HUES6 (cell line): Measurements from ENCODE around the gene SNRPD3.

ENCODE experiments used
- H3K27ac ChIP-seq: 2 replicates; pipeline ENCODE4 v1.7.0; 2013; ENCODE audit warnings: low read depth, mild to moderate bottlenecking, low read length, inconsistent platforms
- H3K27me3 ChIP-seq: 2 replicates; pipeline ENCODE4 v1.6.1; 2013; ENCODE audit warnings: low read length; ENCODE audit not compliant: control insufficient read depth, insufficient read depth
- H3K36me3 ChIP-seq: 2 replicates; pipeline ENCODE4 v1.6.1; 2013; ENCODE audit warnings: low read length; ENCODE audit not compliant: control insufficient read depth, insufficient read depth
- H3K4me1 ChIP-seq: 2 replicates; pipeline ENCODE4 v1.6.1; 2013; ENCODE audit warnings: low read length; ENCODE audit not compliant: control insufficient read depth, insufficient read depth
- H3K4me3 ChIP-seq: 2 replicates; pipeline ENCODE4 v1.5.1; 2013; ENCODE audit warnings: low read depth, low read length
- H3K9ac ChIP-seq: one replicate; pipeline ENCODE4 v1.6.1; 2013; ENCODE audit warnings: mild to moderate bottlenecking, low read length
- H3K9me3 ChIP-seq: 2 replicates; pipeline ENCODE4 v1.6.1; 2013; ENCODE audit warnings: low read depth, low read length; ENCODE audit not compliant: control insufficient read depth, insufficient read depth

Gene SNRPD3

GRCh38 chr22:24535348-24535747 lies 20.5 kb upstream of the SNRPD3 start:
- H3K4me1 ChIP-seq, result no peaks in the 10 kb centered on the region
- H3K9me3 ChIP-seq, result no peaks in the 10 kb centered on the region
- no peak overlapping the region for H3K27ac ChIP-seq
- H3K4me3 ChIP-seq, result no peak overlapping the region
- no peak overlapping the region for H3K9ac ChIP-seq
- H3K27me3 ChIP-seq, result no peaks in the 10 kb centered on the region
- H3K36me3 ChIP-seq, result peaks cover 10% of the 10 kb centered on the region

- no peaks in the 10 kb centered on the region for H3K9me3 ChIP-seq
- H3K36me3 ChIP-seq, result peaks cover 17% of the 10 kb centered on the region
- H3K4me3 ChIP-seq, result no peak overlapping the region
- H3K4me1 ChIP-seq, result no peaks in the 10 kb centered on the region
- no peaks in the 10 kb centered on the region for H3K27me3 ChIP-seq
- no peak overlapping the region for H3K9ac ChIP-seq
- no peak overlapping the region for H3K27ac ChIP-seq
Observed at GRCh38 chr22:24536089-24536488, 19.7 kb upstream of the SNRPD3 start.

GRCh38 chr22:24540470-24540869 lies 15.3 kb upstream of the SNRPD3 start:
- Histone ChIP-seq H3K4me3 (no peak overlapping the region), H3K9me3 (no peaks in the 10 kb centered on the region), H3K36me3 (peaks cover 58% of the 10 kb centered on the region), H3K27me3 (no peaks in the 10 kb centered on the region), H3K9ac (no peak overlapping the region), H3K27ac (no peak overlapping the region), H3K4me1 (no peaks in the 10 kb centered on the region)

GRCh38 chr22:24541681-24542515 lies 13.9 kb upstream of the SNRPD3 start:
- H3K27ac ChIP-seq, result no peak overlapping the region
- H3K4me1 ChIP-seq, result no peaks in the 10 kb centered on the region
- H3K9ac ChIP-seq, result no peak overlapping the region
- H3K36me3 ChIP-seq, result peaks cover 67% of the 10 kb centered on the region
- no peaks in the 10 kb centered on the region for H3K9me3 ChIP-seq
- no peak overlapping the region for H3K4me3 ChIP-seq
- no peaks in the 10 kb centered on the region for H3K27me3 ChIP-seq

GRCh38 chr22:24542641-24543040 lies 13.2 kb upstream of the SNRPD3 start:
- Histone ChIP-seq H3K4me3 (no peak overlapping the region), H3K36me3 (peaks cover 75% of the 10 kb centered on the region), H3K27me3 (no peaks in the 10 kb centered on the region), H3K9ac (no peak overlapping the region), H3K9me3 (no peaks in the 10 kb centered on the region), H3K4me1 (no peaks in the 10 kb centered on the region), H3K27ac (no peak overlapping the region)

- Histone ChIP-seq H3K36me3 (peaks cover 80% of the 10 kb centered on the region), H3K27ac (no peak overlapping the region), H3K9ac (no peak overlapping the region)
Observed at GRCh38 chr22:24543185-24543601, 12.6 kb upstream of the SNRPD3 start.

GRCh38 chr22:24543679-24544243 lies 12.0 kb upstream of the SNRPD3 start:
- Histone ChIP-seq H3K9ac (no peak overlapping the region), H3K4me1 (no peaks in the 10 kb centered on the region), H3K9me3 (no peaks in the 10 kb centered on the region), H3K27me3 (no peaks in the 10 kb centered on the region), H3K36me3 (peaks cover 86% of the 10 kb centered on the region), H3K4me3 (no peak overlapping the region), H3K27ac (no peak overlapping the region)

More at GRCh38 chr22:24543185-24543601, 12.6 kb upstream of the SNRPD3 start:
- Histone ChIP-seq H3K27me3 (no peaks in the 10 kb centered on the region), H3K4me3 (no peak overlapping the region), H3K9me3 (no peaks in the 10 kb centered on the region), H3K4me1 (no peaks in the 10 kb centered on the region)

GRCh38 chr22:24548812-24549211 lies 7.0 kb upstream of the SNRPD3 start:
- Histone ChIP-seq H3K27ac (no peak overlapping the region), H3K36me3 (peaks cover 61% of the 10 kb centered on the region), H3K4me3 (no peak overlapping the region), H3K9ac (no peak overlapping the region), H3K4me1 (peaks cover 7% of the 10 kb centered on the region), H3K9me3 (no peaks in the 10 kb centered on the region), H3K27me3 (no peaks in the 10 kb centered on the region)

- Histone ChIP-seq H3K4me1 (peaks cover 10% of the 10 kb centered on the region), H3K27me3 (no peaks in the 10 kb centered on the region), H3K36me3 (peaks cover 46% of the 10 kb centered on the region), H3K9me3 (no peaks in the 10 kb centered on the region), H3K4me3 (no peak overlapping the region), H3K27ac (no peak overlapping the region), H3K9ac (no peak overlapping the region)
Observed at GRCh38 chr22:24550028-24550901, 5.5 kb upstream of the SNRPD3 start.

- H3K9me3 ChIP-seq, result no peaks in the 10 kb centered on the region
- H3K36me3 ChIP-seq, result peaks cover 46% of the 10 kb centered on the region
- no peak overlapping the region for H3K27ac ChIP-seq
- H3K4me3 ChIP-seq, result no peak overlapping the region
- H3K4me1 ChIP-seq, result peaks cover 10% of the 10 kb centered on the region
- no peaks in the 10 kb centered on the region for H3K27me3 ChIP-seq
- no peak overlapping the region for H3K9ac ChIP-seq
Observed at GRCh38 chr22:24550902-24551435, 4.8 kb upstream of the SNRPD3 start.
